ENCODE measurements around the gene SLC35G6. TPM values are rescaled to one million over a fixed set of nuclear protein-coding genes. Genes with fewer than 3 reads are reported as not detected.

The SLC35G6 gene
- total and polyA plus RNA-seq, 3 donors from 2014 or later, result 1.8 to 3.9 (median 3.9) TPM

DNA sequence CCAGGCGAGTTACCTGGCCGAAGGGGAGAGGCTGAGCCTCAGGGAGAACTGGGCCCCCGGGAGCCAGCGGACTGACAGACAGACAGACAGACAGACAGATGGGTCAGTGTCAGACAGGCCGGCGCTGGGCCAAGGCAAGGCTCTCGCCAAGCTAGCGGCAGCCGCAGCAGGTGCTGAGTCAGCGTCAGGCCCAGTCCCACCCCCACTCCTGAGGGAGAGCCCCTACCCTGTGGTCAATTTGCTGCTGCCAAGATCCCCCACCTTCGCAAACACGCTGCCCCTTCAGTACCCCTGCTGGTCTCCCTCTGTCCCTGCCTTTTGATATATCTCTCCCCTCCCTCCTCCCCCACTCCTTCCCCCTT lies 40.4 kb upstream of the SLC35G6 start:
- intact Hi-C loops (cut with DNase I; ENCODE audit: low total_unique reads), result no loop called here
- peak; percentile 67 for DNase-seq
- peaks cover 28% of the 10 kb centered on the region for H3K4me1 ChIP-seq

GRCh38 chr17:7441266-7441665 lies 40.0 kb upstream of the SLC35G6 start:
- Histone ChIP-seq H3K4me1 (peaks cover 28% of the 10 kb centered on the region), H3K4me3 (no peak overlapping the region), H3K9me3 (no peaks in the 10 kb centered on the region), H3K36me3 (ENCODE audit: low read depth, missing control alignments) (no peaks in the 10 kb centered on the region), H3K27me3 (no peaks in the 10 kb centered on the region), H3K27ac (no peak overlapping the region)
- TF ChIP-seq CTCF (IDR thresholded peaks at IDR 0.05), result no peak
- no peak for TF ChIP-seq POLR2A (IDR thresholded peaks at IDR 0.05)
- no peak for DNase-seq
- WGBS, 2 donors, result 52 to 74% methylated on average over 7 of the region's 7 CpGs
- intact Hi-C loops (cut with DNase I; ENCODE audit: low total_unique reads), result no loop called here

More for the DNA sequence above, 40.4 kb upstream of the SLC35G6 start:
- Histone ChIP-seq H3K36me3 (ENCODE audit: low read depth, missing control alignments) (no peaks in the 10 kb centered on the region), H3K9me3 (no peaks in the 10 kb centered on the region), H3K27ac (no peak overlapping the region), H3K27me3 (no peaks in the 10 kb centered on the region), H3K4me3 (no peak overlapping the region)
- 8 to 14% methylated on average over 6 to 12 of the region's 12 CpGs for WGBS, 2 donors
- TF ChIP-seq POLR2A (IDR thresholded peaks at IDR 0.05) (no peak), CTCF (IDR thresholded peaks at IDR 0.05) (no peak)

DNA sequence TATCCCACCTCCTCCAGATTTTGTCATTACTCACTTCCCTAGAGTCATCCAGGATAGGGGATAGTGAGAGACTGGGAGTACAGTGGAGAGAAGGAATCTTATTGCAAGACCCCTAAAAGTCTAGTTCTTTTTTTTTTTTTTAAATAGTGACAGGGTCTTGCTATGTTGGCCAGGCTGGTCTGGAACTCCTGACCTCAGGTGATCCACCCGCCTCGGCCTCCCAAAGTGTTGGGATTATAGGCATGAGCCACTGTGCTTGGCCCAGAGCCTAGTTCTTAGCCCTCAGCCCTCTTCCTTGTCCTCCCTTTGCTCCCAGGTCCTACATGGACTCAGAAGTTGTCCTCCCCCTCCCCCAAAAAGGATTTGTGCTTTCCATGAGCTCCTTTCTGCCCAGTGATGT lies 39.1 kb upstream of the SLC35G6 start:
- H3K4me1 ChIP-seq, result peaks cover 28% of the 10 kb centered on the region
- no peak for DNase-seq
- no peak overlapping the region for H3K27ac ChIP-seq
- H3K27me3 ChIP-seq, result no peaks in the 10 kb centered on the region
- H3K9me3 ChIP-seq, result no peaks in the 10 kb centered on the region
- TF ChIP-seq POLR2A (IDR thresholded peaks at IDR 0.05) (no peak), CTCF (IDR thresholded peaks at IDR 0.05) (no peak)
- H3K36me3 ChIP-seq (ENCODE audit: low read depth, missing control alignments), result no peaks in the 10 kb centered on the region
- intact Hi-C loops (cut with DNase I; ENCODE audit: low total_unique reads), result no loop called here
- no peak overlapping the region for H3K4me3 ChIP-seq
- 92 to 100% methylated on average over 2 of the region's 2 CpGs for WGBS, 2 donors

DNA sequence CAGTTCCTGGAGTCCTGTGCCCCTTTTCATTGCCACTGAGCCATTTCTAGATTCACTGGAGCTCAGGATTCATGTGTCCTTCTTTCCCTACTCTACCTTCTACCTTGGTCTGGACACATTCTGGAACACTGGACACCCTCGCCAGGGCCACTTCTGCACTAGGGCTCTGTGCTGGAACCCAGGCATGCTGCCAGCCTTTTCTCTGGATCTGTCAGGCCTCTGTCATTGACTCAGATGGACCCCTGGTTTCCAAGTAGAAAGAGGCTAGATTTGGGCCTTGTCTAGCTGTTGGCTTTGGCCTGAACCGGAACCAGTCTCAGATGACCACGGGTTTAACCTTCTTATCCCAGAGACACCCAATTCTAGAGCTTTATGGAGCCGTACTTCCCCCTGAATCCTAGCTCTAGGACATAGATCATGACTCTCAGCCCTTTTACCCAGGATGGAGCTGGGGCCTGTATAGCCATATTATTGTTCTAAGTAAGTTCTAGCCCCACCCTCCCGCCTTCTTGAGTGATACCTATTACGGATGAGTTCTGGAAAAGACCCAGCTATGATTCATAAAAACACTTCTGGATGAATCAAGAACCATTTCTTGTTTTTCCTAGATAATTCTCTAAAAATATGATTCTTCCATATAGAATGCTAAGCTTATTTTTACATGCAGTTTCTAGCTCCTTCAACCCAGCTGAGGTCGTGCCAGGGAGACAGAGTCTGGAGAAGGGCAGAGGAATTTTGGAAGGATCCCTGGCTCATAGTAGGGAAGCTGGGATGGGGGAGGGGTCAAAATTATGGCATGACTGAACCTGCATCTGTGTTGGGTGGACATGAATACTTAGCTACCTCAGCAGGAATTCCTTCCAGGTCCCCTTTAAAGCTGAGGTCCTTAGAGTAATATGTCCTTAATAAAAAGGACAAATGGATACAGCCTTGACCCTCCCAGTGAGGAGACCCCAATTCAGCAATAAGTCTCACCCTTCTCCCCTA lies 37.5 kb upstream of the SLC35G6 start:
- H3K4me3 ChIP-seq, result no peak overlapping the region
- no peaks in the 10 kb centered on the region for H3K27me3 ChIP-seq
- WGBS, 2 donors, result 79 to 81% methylated on average over 7 of the region's 7 CpGs
- peaks cover 22% of the 10 kb centered on the region for H3K4me1 ChIP-seq
- intact Hi-C loops (cut with DNase I; ENCODE audit: low total_unique reads), result no loop called here
- no peak for DNase-seq
- H3K27ac ChIP-seq, result no peak overlapping the region
- no peak for TF ChIP-seq CTCF (IDR thresholded peaks at IDR 0.05)
- TF ChIP-seq POLR2A (IDR thresholded peaks at IDR 0.05), result no peak
- H3K36me3 ChIP-seq (ENCODE audit: low read depth, missing control alignments), result no peaks in the 10 kb centered on the region
- H3K9me3 ChIP-seq, result no peaks in the 10 kb centered on the region

Data from testis (tissue), 3 donors.